IPS-18c (cell line): ENCODE results near the gene CFAP92.
A peak's percentile ranks its signal among the peaks of the same experiment; 100 is the strongest.

Source experiments
- H3K4me3 ChIP-seq: 2 replicates; pipeline ENCODE4 v1.7.0; 2013; ENCODE audit warnings: low read depth, mild to moderate bottlenecking, low read length, moderate library complexity; ENCODE audit not compliant: insufficient read depth
- H3K9me3 ChIP-seq: one replicate; pipeline ENCODE4 v1.6.1; 2013; ENCODE audit warnings: mild to moderate bottlenecking, low read length, moderate library complexity; ENCODE audit not compliant: control insufficient read depth, insufficient read depth

Gene CFAP92

DNA sequence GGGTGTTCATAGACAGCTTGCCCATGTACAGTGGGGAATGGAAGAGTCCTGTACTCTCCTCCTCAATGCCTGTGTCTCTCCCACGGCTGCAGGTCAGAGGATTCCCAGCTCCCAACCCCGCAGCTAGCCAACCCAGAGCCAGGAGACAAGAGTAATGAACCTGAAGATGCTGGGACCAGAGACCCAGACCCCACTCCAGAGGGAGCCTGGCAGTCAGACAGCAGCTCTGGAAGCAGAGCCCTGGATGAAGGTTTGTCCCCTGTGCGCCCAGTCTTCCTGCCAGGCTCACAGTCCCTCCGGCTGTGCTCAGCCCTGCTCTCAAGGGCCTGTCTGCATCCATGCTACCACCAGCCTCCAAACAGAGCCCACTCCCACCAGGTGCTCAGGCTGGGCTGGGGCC is 36.7 kb upstream of the CFAP92 start:
- Histone ChIP-seq H3K4me3 (no peak overlapping the region), H3K9me3 (peaks cover 2% of the 10 kb centered on the region)

DNA sequence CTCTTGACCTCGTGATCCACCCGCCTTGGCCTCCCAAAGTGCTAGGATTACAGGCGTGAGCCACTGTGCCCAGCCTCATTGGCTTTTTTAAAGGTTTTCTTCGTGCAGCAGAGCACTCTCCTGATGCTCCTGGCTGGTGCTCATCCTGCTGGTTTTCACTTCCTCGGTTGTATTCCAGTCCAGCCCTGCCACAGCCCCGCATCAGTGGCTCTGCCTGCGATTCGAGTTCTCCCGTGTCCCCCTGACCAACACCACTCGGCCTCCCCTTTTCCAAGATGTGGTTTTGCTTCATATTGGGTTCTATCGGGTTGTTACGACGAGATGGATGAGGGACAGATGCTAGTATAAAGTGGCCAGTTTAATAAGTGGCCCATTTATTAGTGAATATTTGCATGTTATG is 35.0 kb upstream of the CFAP92 start:
- H3K9me3 ChIP-seq, result peaks cover 4% of the 10 kb centered on the region
- no peak overlapping the region for H3K4me3 ChIP-seq

DNA sequence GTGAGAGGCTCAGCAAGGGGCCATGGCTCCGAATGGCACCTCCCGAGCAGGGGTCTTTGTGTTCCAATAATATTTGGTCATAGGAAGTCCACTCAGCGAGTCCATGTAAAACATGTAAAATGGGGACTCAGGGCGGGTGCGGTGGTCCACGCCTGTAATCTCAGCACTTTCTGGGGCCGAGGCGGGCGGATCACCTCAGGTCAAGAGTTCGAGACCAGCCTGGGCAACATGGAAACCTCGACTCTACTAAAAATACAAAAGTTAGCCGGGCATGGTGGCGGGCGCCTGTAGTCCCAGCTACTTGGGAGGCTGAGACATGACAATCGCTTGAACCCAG is 33.6 kb upstream of the CFAP92 start:
- H3K4me3 ChIP-seq, result peak overlapping the region; percentile 40; the same call in 1 of the 2 replicates

DNA sequence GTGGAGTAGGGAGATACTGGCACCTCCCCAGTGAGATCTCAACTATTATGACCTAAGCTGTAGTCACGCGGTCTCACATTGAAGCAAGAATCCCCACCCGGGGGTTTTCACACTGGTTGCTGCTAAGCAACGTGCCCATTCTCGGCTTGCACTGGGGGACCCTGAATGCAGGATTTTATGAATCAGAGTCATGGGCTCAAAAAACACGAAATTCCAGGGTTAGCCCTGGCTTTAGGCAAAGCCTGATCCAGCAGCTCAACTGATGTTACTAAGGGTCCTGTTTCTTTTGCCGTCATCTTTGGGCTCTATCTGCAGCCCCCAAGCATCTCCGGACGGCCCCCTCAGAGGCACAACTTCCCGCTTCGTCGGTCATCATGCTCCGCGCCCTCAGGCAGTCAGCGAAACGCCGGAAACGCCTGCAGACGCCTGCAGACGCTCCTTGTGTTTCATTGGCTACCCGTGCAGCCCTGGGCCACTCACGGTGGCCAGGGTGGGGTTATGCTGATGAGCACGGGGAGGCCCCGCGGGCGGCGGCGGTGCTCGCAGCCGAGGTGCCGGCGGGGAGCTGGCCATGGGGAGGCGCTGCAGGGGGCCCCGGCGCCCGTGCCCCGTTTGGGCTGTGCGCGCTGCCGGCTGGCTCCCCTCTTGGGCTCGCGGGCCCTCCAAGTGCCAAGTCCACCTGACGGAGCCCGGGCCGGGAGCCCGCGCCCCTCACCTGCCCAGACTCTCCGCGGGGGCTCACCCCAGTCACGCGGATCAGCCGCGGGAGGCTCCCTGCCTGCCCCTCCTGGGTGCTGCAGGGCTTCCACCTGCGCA is 33.1 kb upstream of the CFAP92 start:
- Histone ChIP-seq H3K9me3 (peaks cover 4% of the 10 kb centered on the region), H3K4me3 (peak overlapping the region; percentile 40)

More for the DNA sequence above, 33.6 kb upstream of the CFAP92 start:
- peaks cover 4% of the 10 kb centered on the region for H3K9me3 ChIP-seq

DNA sequence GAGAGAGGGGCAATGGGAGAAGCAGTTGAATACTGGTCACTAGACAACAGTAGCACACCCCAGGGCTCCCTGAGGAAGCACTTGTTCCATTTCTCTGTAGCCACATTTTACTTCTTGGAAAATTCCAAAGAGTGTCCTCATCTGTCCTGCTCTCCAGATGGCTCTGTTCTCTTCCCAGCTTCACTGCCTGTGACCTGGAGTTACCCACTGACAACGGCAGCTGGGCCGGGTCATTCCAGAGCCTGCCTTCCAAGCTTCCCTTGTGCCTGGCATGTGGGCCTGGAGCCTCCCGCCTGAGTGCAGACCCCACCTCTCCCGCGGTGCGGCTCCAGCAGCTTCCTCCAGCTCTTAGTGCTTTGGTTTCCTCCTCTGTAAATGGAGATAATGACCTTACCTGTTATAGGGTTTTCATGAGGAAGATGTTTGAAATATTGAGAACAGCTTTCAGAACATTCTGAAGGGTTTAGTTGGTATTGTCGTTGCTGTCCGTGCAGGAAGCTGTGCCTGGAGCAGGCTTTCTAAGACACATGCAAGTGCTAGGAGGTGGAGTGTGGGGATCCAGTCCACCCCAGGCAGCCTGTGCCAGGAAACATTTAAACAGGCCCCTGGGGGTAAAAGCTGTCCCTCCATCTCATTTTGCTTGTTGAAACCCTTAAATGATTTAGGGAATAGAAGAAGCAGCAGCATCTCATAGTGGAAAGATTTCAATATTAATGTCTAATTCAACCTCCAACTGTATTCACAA is 32.0 kb upstream of the CFAP92 start:
- H3K9me3 ChIP-seq, result peaks cover 4% of the 10 kb centered on the region
- no peak overlapping the region for H3K4me3 ChIP-seq

DNA sequence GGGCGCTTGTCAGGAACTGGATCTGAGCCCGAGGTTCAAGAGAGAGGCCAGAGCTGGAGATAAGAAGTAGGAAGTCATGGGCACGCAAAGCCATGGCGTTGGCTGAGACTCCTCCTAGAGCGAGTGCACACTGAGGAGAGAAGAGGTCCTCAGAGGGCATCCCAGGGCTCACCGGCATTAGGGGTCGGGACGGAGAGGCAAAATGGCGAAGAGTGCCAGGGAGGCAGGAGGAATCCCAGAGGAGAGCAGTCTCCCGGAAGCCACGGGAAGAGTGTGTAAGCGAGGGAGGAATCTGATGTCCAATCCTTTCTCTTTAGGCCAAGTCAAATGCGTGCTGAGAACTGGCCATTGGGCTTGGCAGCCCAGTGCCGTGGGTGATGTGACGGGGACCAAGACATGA is 31.2 kb upstream of the CFAP92 start:
- Histone ChIP-seq H3K9me3 (peaks cover 4% of the 10 kb centered on the region), H3K4me3 (no peak overlapping the region)

DNA sequence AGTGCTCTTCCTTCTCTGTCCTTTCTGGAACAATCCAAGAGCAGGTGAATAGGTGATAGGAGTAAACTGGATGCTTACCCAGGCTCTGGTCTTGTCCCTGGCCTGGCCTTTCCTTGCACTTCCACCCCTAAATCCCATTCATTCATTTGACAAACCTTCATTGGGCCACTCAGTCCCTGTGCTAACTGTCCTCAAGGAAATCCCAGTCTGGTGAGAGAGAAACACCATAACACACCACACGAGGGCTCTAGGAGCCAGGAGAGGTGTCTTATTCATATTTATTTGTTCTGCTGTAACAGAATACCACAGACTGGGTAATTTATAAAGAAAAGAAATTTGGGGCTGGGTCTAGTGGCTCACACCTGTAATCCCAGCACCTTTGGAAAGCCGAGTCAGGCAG is 30.0 kb upstream of the CFAP92 start:
- H3K9me3 ChIP-seq, result peaks cover 4% of the 10 kb centered on the region
- H3K4me3 ChIP-seq, result no peak overlapping the region

DNA sequence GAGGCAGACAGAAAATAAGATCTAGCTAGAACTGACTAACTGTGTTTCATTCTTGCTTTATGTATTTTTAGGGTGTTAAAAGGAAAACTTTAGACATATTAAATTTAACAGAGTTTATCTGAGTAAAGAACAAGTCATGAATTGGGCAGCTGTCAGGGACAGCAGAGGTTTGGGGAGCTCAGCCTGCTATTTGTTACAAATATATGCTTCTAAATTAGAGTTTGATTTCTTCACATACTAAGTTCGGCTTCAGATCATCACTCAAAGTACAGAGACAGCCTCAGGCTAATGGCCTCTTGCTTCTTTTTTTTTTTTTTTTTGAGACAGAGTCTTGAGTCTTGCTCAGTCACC is 29.1 kb upstream of the CFAP92 start:
- no peak overlapping the region for H3K4me3 ChIP-seq
- peaks cover 2% of the 10 kb centered on the region for H3K9me3 ChIP-seq

DNA sequence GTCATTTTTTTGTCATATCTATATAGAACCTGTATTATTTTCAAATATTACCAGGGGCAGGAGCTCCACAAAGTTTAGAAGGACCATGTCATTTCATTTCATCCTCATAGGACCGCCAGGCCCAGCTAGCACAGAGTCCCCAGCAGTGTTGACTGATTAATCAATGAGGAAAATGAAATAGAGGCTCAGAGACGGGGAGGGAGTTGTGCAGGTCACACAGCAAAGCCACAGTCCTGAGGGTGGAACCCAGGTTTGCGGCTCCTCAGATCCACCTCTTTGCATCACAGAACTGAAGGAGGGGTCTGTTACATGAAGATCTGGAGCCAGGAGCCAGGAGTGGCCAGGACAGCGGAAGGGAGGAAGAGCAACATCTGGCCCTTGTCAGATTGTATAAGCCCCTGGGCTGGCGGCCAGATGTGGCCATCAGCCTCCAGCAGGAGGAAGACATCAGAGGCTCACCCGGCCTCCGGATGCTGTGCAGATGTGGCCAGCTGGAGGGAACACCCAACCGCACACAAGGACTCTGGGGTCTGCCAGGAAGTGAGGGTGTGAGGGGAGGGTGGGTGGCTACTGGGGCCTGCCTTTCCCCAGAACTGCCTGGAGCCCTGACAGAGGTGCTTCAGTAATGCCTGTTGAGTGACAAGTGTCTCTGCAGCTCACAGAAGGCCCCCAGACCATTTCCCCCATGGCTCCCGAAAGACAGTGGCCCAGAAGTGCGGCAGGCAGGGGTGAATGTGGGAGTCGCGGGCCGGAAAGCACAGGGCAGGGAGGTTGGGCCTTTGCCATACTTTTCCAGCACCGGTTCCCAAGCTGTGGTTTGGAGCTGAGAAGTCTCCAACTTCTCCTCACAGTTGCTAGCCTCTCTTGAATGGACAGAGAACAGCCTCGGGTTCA is 28.5 kb upstream of the CFAP92 start:
- peaks cover 2% of the 10 kb centered on the region for H3K9me3 ChIP-seq
- H3K4me3 ChIP-seq, result no peak overlapping the region

DNA sequence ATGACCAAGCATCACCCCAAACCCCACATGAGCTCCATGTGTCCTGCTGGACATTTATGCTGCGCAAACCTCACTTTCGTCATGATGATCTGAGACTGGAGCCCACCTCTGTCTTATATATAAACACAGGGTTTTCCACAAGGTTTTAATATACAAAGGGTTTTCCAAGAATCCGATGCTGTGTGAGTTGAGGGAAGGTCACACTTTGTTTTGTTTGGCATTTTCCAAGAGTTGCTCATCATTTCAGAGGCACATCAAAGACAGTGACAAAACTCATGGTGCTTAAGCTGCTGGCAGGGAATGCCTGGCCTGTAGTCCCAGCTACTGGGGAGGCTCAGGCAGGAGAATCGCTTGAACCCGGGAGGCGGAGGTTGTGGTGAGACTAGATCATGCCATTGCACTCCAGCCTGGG is 27.3 kb upstream of the CFAP92 start:
- Histone ChIP-seq H3K4me3 (no peak overlapping the region), H3K9me3 (peaks cover 2% of the 10 kb centered on the region)

DNA sequence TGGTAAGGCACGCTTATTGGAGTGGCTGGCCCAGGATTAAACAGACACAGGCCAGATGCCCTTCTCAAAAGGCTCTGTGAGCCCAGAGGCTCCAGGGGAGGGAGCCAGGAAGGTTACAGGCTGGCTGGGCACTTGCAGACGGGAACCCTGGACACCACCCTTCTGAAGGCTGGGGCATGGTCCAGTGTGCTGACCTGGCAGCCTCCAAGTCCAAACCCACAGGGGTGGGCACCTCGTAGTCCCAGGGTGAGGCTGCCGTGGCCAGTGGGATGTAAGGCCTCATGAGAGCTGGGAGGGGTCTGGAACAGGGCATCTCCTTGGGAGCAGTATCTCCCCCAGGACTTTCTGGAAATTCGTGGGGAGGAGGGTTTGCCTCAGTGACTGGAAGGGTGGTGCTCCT is 26.8 kb upstream of the CFAP92 start:
- no peak overlapping the region for H3K4me3 ChIP-seq
- peaks cover 2% of the 10 kb centered on the region for H3K9me3 ChIP-seq

DNA sequence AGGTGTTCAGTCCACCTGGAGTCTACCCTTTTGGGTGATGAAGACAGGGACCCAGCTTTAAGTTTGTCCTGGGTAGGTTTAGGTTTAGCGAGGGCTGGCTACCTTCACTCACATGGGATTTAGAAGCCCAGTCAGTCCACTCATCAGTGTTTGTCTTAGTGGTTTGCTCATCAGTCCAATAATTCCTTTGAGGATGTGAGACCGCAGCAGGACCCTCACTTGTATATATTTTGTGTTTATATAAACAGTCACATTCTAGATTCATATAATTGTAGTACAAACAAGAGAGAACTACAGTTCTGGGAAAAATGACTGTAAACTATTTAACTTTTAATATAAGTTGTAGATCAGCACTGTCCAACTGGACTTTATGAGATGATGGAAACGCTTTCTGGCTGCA is 25.4 kb upstream of the CFAP92 start:
- Histone ChIP-seq H3K4me3 (no peak overlapping the region), H3K9me3 (no peaks in the 10 kb centered on the region)

DNA sequence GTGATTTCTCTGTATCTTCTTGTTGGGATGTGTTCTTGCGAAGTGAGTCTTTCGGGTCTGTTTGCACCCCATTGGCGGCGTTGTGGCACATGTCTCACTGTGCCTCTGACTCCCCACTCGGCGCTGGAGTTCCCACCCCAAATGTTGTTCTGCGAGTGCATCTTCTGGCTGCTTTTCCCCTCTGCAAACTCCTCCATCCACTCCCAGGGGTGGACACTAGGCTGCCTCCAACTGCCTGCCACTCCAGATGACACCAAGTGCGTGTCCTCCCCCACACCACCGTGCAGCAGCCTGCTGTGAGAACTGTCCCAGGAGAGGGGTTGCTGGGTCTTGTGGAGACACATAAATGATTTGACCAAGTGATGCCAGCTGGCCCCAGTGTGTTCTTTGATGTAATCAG is 24.9 kb upstream of the CFAP92 start:
- no peaks in the 10 kb centered on the region for H3K9me3 ChIP-seq
- H3K4me3 ChIP-seq, result no peak overlapping the region

DNA sequence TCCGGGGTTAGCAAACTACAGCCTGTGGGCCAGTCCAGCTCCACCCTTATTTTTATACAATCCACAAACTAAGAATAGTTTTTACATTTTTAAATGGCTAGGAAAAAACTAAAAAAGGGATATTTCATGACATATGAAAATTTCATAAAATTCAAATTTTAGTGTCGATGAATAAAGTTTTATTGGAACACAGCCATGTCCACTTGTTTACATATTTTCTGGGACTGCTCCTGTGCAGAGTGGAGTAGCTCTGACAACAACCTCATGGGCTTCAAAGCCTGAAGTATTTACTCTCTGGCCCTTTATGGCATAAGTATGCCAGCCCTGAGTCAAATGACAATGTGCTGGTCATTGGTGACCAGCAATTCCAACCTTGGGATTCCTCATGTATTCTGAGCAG is 24.4 kb upstream of the CFAP92 start:
- H3K4me3 ChIP-seq, result no peak overlapping the region
- no peaks in the 10 kb centered on the region for H3K9me3 ChIP-seq

DNA sequence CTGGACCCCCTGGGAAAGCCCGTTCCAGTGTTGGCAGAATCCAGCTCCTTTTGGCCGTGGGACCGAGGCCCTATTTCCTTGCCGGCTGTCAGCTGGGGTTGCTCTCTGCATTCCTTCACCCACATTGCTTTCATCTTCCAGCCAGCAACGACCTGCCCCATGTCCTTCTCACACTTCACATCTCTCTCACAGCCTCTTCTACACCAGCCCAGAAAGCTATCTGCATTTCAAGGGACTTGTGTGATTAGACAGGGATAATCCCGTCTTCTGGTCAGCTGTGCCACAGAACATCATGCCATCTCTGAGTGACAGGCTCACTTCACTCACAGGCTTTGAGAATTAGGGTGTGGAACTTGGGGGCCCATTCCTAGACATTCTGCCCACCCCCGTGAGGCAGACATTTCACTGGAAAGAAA is 23.6 kb upstream of the CFAP92 start:
- H3K4me3 ChIP-seq, result no peak overlapping the region
- no peaks in the 10 kb centered on the region for H3K9me3 ChIP-seq

DNA sequence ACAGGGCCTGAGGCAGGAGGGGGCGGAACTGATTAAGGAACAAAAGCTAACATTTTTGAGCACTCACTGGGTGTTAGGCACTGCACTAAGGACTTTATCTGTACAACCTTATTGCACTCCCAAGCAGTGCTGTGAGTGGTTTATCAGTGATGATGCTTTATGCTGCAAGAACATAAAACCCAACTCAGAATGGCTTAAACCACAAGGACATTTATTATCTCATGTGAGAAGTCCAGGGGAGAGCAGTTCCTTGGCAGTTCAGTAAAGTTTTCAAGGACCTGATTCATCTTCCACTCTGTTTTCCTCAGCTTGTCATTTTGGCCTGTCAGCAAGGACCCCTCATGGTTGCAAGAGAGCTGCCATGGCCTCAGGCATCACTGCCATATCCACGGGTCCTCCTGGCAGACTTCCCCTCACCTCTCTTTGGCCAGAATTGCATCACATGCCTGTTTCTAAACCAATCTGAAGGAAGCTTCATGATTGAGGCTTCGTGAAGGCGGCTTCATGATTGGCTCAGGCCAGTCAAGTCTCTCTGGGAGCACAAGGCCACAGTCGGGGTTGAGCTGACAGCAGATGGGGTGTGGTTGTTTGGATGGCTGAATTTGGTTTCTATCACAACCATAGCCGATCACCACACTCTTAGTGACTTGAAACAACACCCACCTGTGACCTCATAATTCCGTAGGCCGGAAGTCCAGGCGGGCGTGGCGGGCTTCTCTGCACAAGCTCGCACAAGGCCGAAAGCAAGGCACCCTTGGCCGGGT is 23.0 kb upstream of the CFAP92 start:
- Histone ChIP-seq H3K9me3 (no peaks in the 10 kb centered on the region), H3K4me3 (no peak overlapping the region)

DNA sequence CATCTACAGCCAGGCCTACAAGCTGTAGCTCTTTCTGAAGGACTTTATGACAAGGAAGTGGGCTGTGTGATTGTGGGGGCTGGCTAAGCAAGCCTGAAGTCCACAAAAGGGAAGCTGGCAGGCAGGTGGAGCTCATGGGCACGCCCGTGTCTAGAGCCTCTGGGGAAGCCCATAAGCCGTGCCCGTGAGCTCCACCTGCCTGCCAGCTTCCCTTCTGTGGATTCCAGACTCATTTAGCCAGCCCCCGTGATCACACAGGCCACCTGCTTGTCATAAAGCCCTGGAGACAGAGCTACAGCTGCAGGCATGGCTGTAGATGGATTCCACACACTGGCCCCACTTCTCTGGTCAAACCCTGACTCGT is 22.5 kb upstream of the CFAP92 start:
- Histone ChIP-seq H3K4me3 (no peak overlapping the region), H3K9me3 (no peaks in the 10 kb centered on the region)
